ENCODE measurements around the gene SCAMP1. TPM values are rescaled to one million over a fixed set of nuclear protein-coding genes. Genes with fewer than 3 reads are reported as not detected.
"Not testable (repeated sequence)": the region's sequence is repeated elsewhere in the genome, so short reads cannot be mapped to it uniquely, and the experiment has no call there.

The SCAMP1 gene
- total RNA-seq, 1 experiment from 2014 or later: 28.7 TPM

- intact Hi-C loops (cut with micrococcal nuclease; ENCODE audit: unreplicated experiment): no loop called here
- no TSS peak for BruUV-seq (replicated peaks)
- ChIA-PET CTCF (no interaction called here), POLR2A (ENCODE audit: low non-redundant PET) (no interaction called here)
- Histone ChIP-seq H3K27me3 (replicated peaks; ENCODE audit: insufficient read depth, low read depth, low read length, poor library complexity) (no peaks in the 10 kb centered on the region), H3K4me3 (ENCODE audit: low read depth, low read length, poor library complexity, severe bottlenecking) (no peak overlapping the region), H3K27ac (ENCODE audit: low read depth, low read length, poor library complexity, severe bottlenecking) (no peak overlapping the region), H3K4me1 (ENCODE audit: insufficient read depth, low read length, poor library complexity, severe bottlenecking) (no peaks in the 10 kb centered on the region), H3K9me3 (ENCODE audit: low read depth, low read length, poor library complexity, severe bottlenecking) (no peaks in the 10 kb centered on the region), H3K36me3 (ENCODE audit: insufficient read depth, low read length, poor library complexity, severe bottlenecking) (no peaks in the 10 kb centered on the region)
- DNase-seq (ENCODE audit: low spot score): no peak
- TF ChIP-seq EZH2 (IDR thresholded peaks at IDR 0.05; ENCODE audit: borderline replicate concordance, low read depth, low read length, poor library complexity, severe bottlenecking) (no peak), CTCF (conservative IDR thresholded peaks at IDR 0.05; ENCODE audit: low read depth, low read length) (no peak)
Observed at GRCh38 chr5:78353520-78353919, 6.9 kb upstream of the SCAMP1 start.

- H3K4me1 ChIP-seq (ENCODE audit: insufficient read depth, low read length, poor library complexity, severe bottlenecking): peaks cover 3% of the 10 kb centered on the region
- H3K36me3 ChIP-seq (ENCODE audit: insufficient read depth, low read length, poor library complexity, severe bottlenecking): no peaks in the 10 kb centered on the region
- H3K4me3 ChIP-seq (ENCODE audit: low read depth, low read length, poor library complexity, severe bottlenecking): no peak overlapping the region
- intact Hi-C loops (cut with micrococcal nuclease; ENCODE audit: unreplicated experiment): no loop called here
- TF ChIP-seq CTCF (conservative IDR thresholded peaks at IDR 0.05; ENCODE audit: low read depth, low read length) (no peak), EZH2 (IDR thresholded peaks at IDR 0.05; ENCODE audit: borderline replicate concordance, low read depth, low read length, poor library complexity, severe bottlenecking) (no peak)
- DNase-seq (ENCODE audit: low spot score): no peak
- no TSS peak for BruUV-seq (replicated peaks)
- H3K27ac ChIP-seq (ENCODE audit: low read depth, low read length, poor library complexity, severe bottlenecking): no peak overlapping the region
- H3K9me3 ChIP-seq (ENCODE audit: low read depth, low read length, poor library complexity, severe bottlenecking): no peaks in the 10 kb centered on the region
- ChIA-PET POLR2A (ENCODE audit: low non-redundant PET) (no interaction called here), CTCF (no interaction called here)
- H3K27me3 ChIP-seq (replicated peaks; ENCODE audit: insufficient read depth, low read depth, low read length, poor library complexity): no peaks in the 10 kb centered on the region
Observed at GRCh38 chr5:78354066-78354670, 6.2 kb upstream of the SCAMP1 start.

- H3K4me1 ChIP-seq (ENCODE audit: insufficient read depth, low read length, poor library complexity, severe bottlenecking): peaks cover 4% of the 10 kb centered on the region
- DNase-seq (ENCODE audit: low spot score): no peak
- no peak for TF ChIP-seq CTCF (conservative IDR thresholded peaks at IDR 0.05; ENCODE audit: low read depth, low read length)
- TF ChIP-seq EZH2 (IDR thresholded peaks at IDR 0.05; ENCODE audit: borderline replicate concordance, low read depth, low read length, poor library complexity, severe bottlenecking): no peak
- H3K27me3 ChIP-seq (replicated peaks; ENCODE audit: insufficient read depth, low read depth, low read length, poor library complexity): no peaks in the 10 kb centered on the region
- no peaks in the 10 kb centered on the region for H3K9me3 ChIP-seq (ENCODE audit: low read depth, low read length, poor library complexity, severe bottlenecking)
- no peak overlapping the region for H3K27ac ChIP-seq (ENCODE audit: low read depth, low read length, poor library complexity, severe bottlenecking)
- POLR2A ChIA-PET (ENCODE audit: low non-redundant PET): no interaction called here
- intact Hi-C loops (cut with micrococcal nuclease; ENCODE audit: unreplicated experiment): no loop called here
- H3K4me3 ChIP-seq (ENCODE audit: low read depth, low read length, poor library complexity, severe bottlenecking): no peak overlapping the region
- no TSS peak for BruUV-seq (replicated peaks)
- H3K36me3 ChIP-seq (ENCODE audit: insufficient read depth, low read length, poor library complexity, severe bottlenecking): no peaks in the 10 kb centered on the region
- CTCF ChIA-PET: no interaction called here
Observed at GRCh38 chr5:78355561-78355960, 4.9 kb upstream of the SCAMP1 start.

GRCh38 chr5:78359455-78359830 is 974 bp upstream of the SCAMP1 start:
- POLR2A ChIA-PET (ENCODE audit: low non-redundant PET); intact Hi-C loops (cut with micrococcal nuclease; ENCODE audit: unreplicated experiment); CTCF ChIA-PET; BruUV-seq (replicated peaks); DNase-seq (ENCODE audit: low spot score); H3K9me3 ChIP-seq (ENCODE audit: low read depth, low read length, poor library complexity, severe bottlenecking); H3K27me3 ChIP-seq (replicated peaks; ENCODE audit: insufficient read depth, low read depth, low read length, poor library complexity); H3K36me3 ChIP-seq (ENCODE audit: insufficient read depth, low read length, poor library complexity, severe bottlenecking): not testable (repeated sequence)
- H3K4me3 ChIP-seq (ENCODE audit: low read depth, low read length, poor library complexity, severe bottlenecking): peak overlapping the region; percentile 78
- H3K27ac ChIP-seq (ENCODE audit: low read depth, low read length, poor library complexity, severe bottlenecking): peak overlapping the region; percentile 89
- H3K4me1 ChIP-seq (ENCODE audit: insufficient read depth, low read length, poor library complexity, severe bottlenecking): peaks cover 13% of the 10 kb centered on the region

Measured in A673 (cell line).